COLO668 (cell line): Measurements from ENCODE around the gene NAV2.

ENCODE experiments used
- DNase-seq: peaks from one replicate; lab custom pipeline; 2025; ENCODE audit not compliant: unreplicated experiment; lab: John Stamatoyannopoulos, UW

NAV2 gene

GRCh38 chr11:19774817-19775580 is 62.4 kb downstream of the NAV2 start:
- DNase-seq, result no peak

- DNase-seq, result no peak
Measured at GRCh38 chr11:19775622-19776021, 63.0 kb downstream of the NAV2 start.

- DNase-seq, result peak; percentile 65
Measured at GRCh38 chr11:19777039-19777376, 64.4 kb downstream of the NAV2 start.

- DNase-seq, result peak; percentile 45
Measured at GRCh38 chr11:19777377-19778102, 64.9 kb downstream of the NAV2 start.

GRCh38 chr11:19779740-19780139 is 67.1 kb downstream of the NAV2 start:
- no peak for DNase-seq

GRCh38 chr11:19781351-19781750 is 68.7 kb downstream of the NAV2 start:
- DNase-seq, result no peak

GRCh38 chr11:19785265-19785664 is 72.6 kb downstream of the NAV2 start:
- no peak for DNase-seq

GRCh38 chr11:19786644-19787043 is 74.0 kb downstream of the NAV2 start:
- no peak for DNase-seq

- DNase-seq, result no peak
Measured at GRCh38 chr11:19788435-19788834, 75.8 kb downstream of the NAV2 start.

- DNase-seq, result no peak
Measured at GRCh38 chr11:19789245-19789644, 76.6 kb downstream of the NAV2 start.

- DNase-seq, result no peak
Measured at GRCh38 chr11:19789835-19790710, 77.4 kb downstream of the NAV2 start.

GRCh38 chr11:19790831-19791552 is 78.4 kb downstream of the NAV2 start:
- no peak for DNase-seq

GRCh38 chr11:19792510-19792909 is 79.9 kb downstream of the NAV2 start:
- DNase-seq, result no peak

- no peak for DNase-seq
Measured at GRCh38 chr11:19793326-19793725, 80.7 kb downstream of the NAV2 start.

- no peak for DNase-seq
Measured at GRCh38 chr11:19794161-19794560, 81.5 kb downstream of the NAV2 start.

GRCh38 chr11:19795082-19795481 is 82.4 kb downstream of the NAV2 start:
- no peak for DNase-seq

GRCh38 chr11:19800162-19800561 is 87.5 kb downstream of the NAV2 start:
- no peak for DNase-seq

GRCh38 chr11:19800714-19801519 is 88.3 kb downstream of the NAV2 start:
- DNase-seq, result no peak

- DNase-seq, result no peak
Measured at GRCh38 chr11:19802773-19803293, 90.2 kb downstream of the NAV2 start.

GRCh38 chr11:19803506-19803998 is 90.9 kb downstream of the NAV2 start:
- no peak for DNase-seq
